Loucy (cell line): ENCODE measurements around the gene ZSCAN25.
"Not testable (repeated sequence)": the region's sequence is repeated elsewhere in the genome, so short reads cannot be mapped to it uniquely, and the experiment has no call there.

Source experiments
- H2AFZ ChIP-seq: fragments of 200-600 bp; sonication (generic); 2 replicates; pipeline ENCODE4 v1.6.0; 2016; ENCODE audit warnings: antibody characterized with exemption, mild to moderate bottlenecking, low read length, moderate library complexity
- H3F3A ChIP-seq: fragments of 200-600 bp; 2 replicates; pipeline ENCODE4 v1.6.0; 2016; ENCODE audit warnings: antibody characterized with exemption, low read depth, mild to moderate bottlenecking
- H3K27me3 ChIP-seq: fragments of 200-600 bp; sonication (generic); 2 replicates; pipeline ENCODE4 v1.6.1; 2014; ENCODE audit warnings: low read length, mild to moderate bottlenecking; ENCODE audit not compliant: insufficient read depth, poor library complexity, severe bottlenecking
- H3K36me3 ChIP-seq: fragments of 200-600 bp; sonication (generic); 2 replicates; pipeline ENCODE4 v1.6.1; 2016; ENCODE audit warnings: low read length; ENCODE audit not compliant: insufficient read depth
- H3K4me1 ChIP-seq: fragments of 200-600 bp; sonication (generic); 2 replicates; pipeline ENCODE4 v1.5.1; 2014; ENCODE audit warnings: low read length, mild to moderate bottlenecking; ENCODE audit not compliant: insufficient read depth, poor library complexity, severe bottlenecking
- H3K4me2 ChIP-seq: fragments of 200-600 bp; sonication (generic); 2 replicates; pipeline ENCODE4 v1.6.0; 2014; ENCODE audit warnings: antibody characterized with exemption, low read length, low read depth, mild to moderate bottlenecking; ENCODE audit not compliant: poor library complexity, severe bottlenecking
- H3K4me3 ChIP-seq: fragments of 200-600 bp; sonication (generic); 2 replicates; pipeline ENCODE4 v1.5.1; 2014; ENCODE audit warnings: low read length, mild to moderate bottlenecking, mixed read lengths; ENCODE audit not compliant: poor library complexity, severe bottlenecking
- H3K79me2 ChIP-seq: fragments of 200-600 bp; sonication (generic); 2 replicates; pipeline ENCODE4 v1.6.1; 2014; ENCODE audit warnings: low read length; ENCODE audit not compliant: insufficient read depth
- H3K9ac ChIP-seq: fragments of 200-600 bp; sonication (generic); 2 replicates; pipeline ENCODE4 v1.6.0; 2014; ENCODE audit warnings: mild to moderate bottlenecking, low read depth, low read length, moderate library complexity; ENCODE audit not compliant: poor library complexity, severe bottlenecking
- H3K9me2 ChIP-seq: fragments of 200-600 bp; sonication (generic); replicated peaks from 2 replicates; pipeline ENCODE4 v1.6.1; 2016; ENCODE audit warnings: low read depth, low read length, mixed read lengths
- H3K9me3 ChIP-seq: fragments of 200-600 bp; sonication (generic); 2 replicates; pipeline ENCODE4 v1.6.1; 2014; ENCODE audit warnings: mild to moderate bottlenecking, antibody characterized with exemption, low read length, low read depth; ENCODE audit not compliant: insufficient read depth
- H4K20me1 ChIP-seq: fragments of 200-600 bp; sonication (generic); 2 replicates; pipeline ENCODE4 v1.6.0; 2014; ENCODE audit warnings: antibody characterized with exemption, low read length, mild to moderate bottlenecking; ENCODE audit not compliant: insufficient read depth, poor library complexity, severe bottlenecking
- CTCF ChIP-seq: fragments of 200-600 bp; sonication (generic); conservative IDR thresholded peaks from 2 replicates; pipeline ENCODE4 v1.5.1; 2014; ENCODE audit warnings: mild to moderate bottlenecking, antibody characterized with exemption, low read length
- EZH2phosphoT487 ChIP-seq: fragments of 200-600 bp; IDR thresholded peaks from 2 replicates; pipeline ENCODE4 v1.6.1; 2018; ENCODE audit warnings: antibody characterized with exemption, mild to moderate bottlenecking, moderate library complexity, borderline replicate concordance

Gene ZSCAN25

GRCh38 chr7:99653754-99654153, 37.0 kb downstream of the ZSCAN25 start:
- H3K9me3 ChIP-seq: no peaks in the 10 kb centered on the region
- no peaks in the 10 kb centered on the region for H3K27me3 ChIP-seq
- no peak for TF ChIP-seq CTCF
- H3K4me1 ChIP-seq: no peaks in the 10 kb centered on the region
- no peak overlapping the region for H3K4me3 ChIP-seq
- H3K79me2 ChIP-seq: no peaks in the 10 kb centered on the region
- H3K9me2 ChIP-seq: no peaks in the 10 kb centered on the region
- H3K4me2 ChIP-seq: no peak overlapping the region
- H3F3A ChIP-seq: no peaks in the 10 kb centered on the region
- no peaks in the 10 kb centered on the region for H4K20me1 ChIP-seq
- H2AFZ ChIP-seq: no peak overlapping the region
- no peak overlapping the region for H3K9ac ChIP-seq
- H3K36me3 ChIP-seq: no peaks in the 10 kb centered on the region; the same call in 1 of the 2 replicates

- not testable (repeated sequence) for H3K36me3 ChIP-seq, H3K79me2 ChIP-seq, H3F3A ChIP-seq, H3K27me3 ChIP-seq, H3K9ac ChIP-seq, H3K4me2 ChIP-seq, H3K4me1 ChIP-seq, H4K20me1 ChIP-seq, H3K9me3 ChIP-seq, H2AFZ ChIP-seq, H3K9me2 ChIP-seq, H3K4me3 ChIP-seq
These were observed 37.9 kb downstream of the ZSCAN25 start for GRCh38 chr7:99654626-99655025.

GRCh38 chr7:99657879-99658278, 41.1 kb downstream of the ZSCAN25 start:
- not testable (repeated sequence) for H3K4me3 ChIP-seq, H4K20me1 ChIP-seq, H2AFZ ChIP-seq, H3K4me2 ChIP-seq, H3F3A ChIP-seq, H3K27me3 ChIP-seq, H3K9me3 ChIP-seq, H3K9ac ChIP-seq, H3K4me1 ChIP-seq, H3K79me2 ChIP-seq, H3K9me2 ChIP-seq
- H3K36me3 ChIP-seq: peaks cover 19% of the 10 kb centered on the region; the same call in 1 of the 2 replicates

- no peak overlapping the region for H3K4me3 ChIP-seq
- no peaks in the 10 kb centered on the region for H3K9me3 ChIP-seq
- H3K4me1 ChIP-seq: no peaks in the 10 kb centered on the region
These were observed 48.7 kb downstream of the ZSCAN25 start for GRCh38 chr7:99665312-99666012.

More at GRCh38 chr7:99665312-99666012, 48.7 kb downstream of the ZSCAN25 start:
- H2AFZ ChIP-seq: no peak overlapping the region
- H3F3A ChIP-seq: no peaks in the 10 kb centered on the region
- no peaks in the 10 kb centered on the region for H3K27me3 ChIP-seq
- no peak overlapping the region for H3K4me2 ChIP-seq
- H3K9me2 ChIP-seq: no peaks in the 10 kb centered on the region
- H3K36me3 ChIP-seq: peaks cover 20% of the 10 kb centered on the region; the same call in 1 of the 2 replicates
- no peaks in the 10 kb centered on the region for H3K79me2 ChIP-seq
- no peaks in the 10 kb centered on the region for H4K20me1 ChIP-seq
- TF ChIP-seq CTCF (no peak), EZH2phosphoT487 (no peak)
- H3K9ac ChIP-seq: no peak overlapping the region
